ENCODE results near the gene RCAN3.
"Not testable (repeated sequence)": the region's sequence is repeated elsewhere in the genome, so short reads cannot be mapped to it uniquely, and the experiment has no call there.

The RCAN3 gene

DNA sequence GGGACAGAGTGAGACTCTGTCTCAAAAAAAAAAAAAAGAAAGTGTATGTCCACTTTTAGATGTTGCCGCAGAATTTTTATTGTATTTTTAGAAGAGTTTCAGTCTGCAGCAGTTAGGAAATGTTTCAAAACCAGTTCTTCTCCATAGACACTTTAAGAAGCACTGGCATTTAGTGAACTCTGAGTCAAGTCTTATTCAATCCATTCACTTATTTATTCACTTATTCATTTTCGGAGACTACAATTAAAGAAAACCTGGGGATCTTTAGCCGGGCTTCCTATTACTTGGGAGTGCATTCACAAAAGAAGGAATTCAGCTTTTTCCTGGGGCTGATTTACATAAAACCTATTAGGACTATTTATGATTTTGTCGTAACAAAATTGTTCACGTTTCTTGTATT lies 12.3 kb downstream of the RCAN3 start:
- DNase-seq (ENCODE audit: low read depth), result no peak

DNA sequence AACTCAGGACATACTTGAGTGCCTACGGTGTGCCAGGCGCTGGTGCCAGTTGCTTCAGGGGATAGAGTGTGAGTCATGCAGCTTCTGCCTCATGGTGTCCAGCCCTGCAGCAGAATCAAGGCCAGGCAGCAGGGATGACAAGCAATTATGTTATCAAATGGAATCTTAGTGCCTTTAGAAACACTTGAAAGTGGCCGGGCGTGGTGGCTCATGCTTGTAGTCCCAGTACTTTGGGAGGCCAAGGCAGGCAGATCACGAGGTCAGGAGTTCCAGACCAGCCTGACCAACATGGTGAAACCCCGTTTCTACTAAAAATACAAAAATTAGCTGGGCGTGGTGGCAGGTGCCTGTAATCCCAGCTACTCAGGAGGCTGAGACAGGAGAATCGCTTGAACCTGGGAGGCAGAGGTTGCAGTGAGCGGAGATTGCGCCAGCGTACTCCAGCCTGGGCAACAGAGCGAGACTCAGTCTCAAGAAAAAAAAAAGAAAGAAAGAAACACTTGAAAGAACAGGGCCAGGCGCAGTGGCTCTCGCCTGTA lies 13.1 kb downstream of the RCAN3 start:
- DNase-seq (ENCODE audit: low read depth), result not testable (repeated sequence)

DNA sequence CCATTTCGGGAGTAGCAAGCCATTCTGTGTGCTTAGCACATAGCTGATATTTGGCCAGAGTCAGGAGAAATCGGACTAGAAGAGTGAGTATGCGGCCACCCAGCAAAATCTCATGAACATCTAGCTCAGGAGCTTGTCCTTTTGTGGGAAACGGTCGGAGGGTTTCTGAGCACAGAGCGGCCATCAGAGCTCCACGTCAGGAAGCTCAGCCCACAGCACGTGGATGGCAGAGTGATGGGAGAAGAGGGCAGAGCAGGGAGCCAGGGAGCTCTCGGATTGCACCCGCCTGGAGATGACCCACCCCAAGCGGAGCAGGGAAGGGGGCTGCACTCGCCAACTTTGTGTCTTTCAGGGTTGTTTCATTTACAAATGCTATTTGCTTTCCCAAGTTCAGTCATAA lies 13.9 kb downstream of the RCAN3 start:
- DNase-seq (ENCODE audit: low read depth), result no peak

DNA sequence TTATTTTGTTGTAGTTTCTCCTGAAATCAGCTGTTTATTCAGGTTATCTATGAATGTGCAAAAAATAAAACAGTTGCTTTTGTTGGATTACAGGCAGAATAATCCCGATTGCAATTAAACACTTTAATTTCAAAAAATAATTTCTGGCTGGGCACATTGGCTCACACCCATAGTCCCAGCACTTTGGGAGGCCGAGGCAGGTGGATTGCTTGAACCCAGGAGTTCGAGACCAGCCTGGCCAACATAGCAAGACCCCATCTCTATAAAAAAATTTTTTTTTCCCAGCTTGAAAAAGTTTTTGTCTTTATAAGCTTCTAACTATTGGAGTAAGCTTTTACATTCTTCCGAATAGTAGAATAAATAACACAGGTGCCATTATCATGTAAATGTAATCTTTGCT lies 15.3 kb downstream of the RCAN3 start:
- DNase-seq (ENCODE audit: low read depth), result no peak

DNA sequence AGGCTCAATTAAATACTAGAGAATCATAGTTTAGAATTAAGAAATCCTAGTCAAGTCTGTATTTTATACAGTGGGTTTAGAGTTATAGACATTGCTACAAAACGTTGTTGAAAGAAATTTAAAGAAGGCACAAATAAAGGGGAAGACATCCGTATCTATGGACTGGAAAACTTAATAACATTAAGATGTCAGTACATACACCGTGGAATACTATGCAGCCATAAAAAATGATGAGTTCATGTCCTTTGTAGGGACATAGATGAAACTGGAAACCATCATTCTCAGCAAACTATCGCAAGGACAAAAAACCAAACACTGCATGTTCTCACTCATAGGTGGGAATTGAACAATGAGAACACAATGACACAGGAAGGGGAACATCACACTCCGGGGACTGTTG lies 17.6 kb downstream of the RCAN3 start:
- not testable (repeated sequence) for DNase-seq (ENCODE audit: low read depth)

DNA sequence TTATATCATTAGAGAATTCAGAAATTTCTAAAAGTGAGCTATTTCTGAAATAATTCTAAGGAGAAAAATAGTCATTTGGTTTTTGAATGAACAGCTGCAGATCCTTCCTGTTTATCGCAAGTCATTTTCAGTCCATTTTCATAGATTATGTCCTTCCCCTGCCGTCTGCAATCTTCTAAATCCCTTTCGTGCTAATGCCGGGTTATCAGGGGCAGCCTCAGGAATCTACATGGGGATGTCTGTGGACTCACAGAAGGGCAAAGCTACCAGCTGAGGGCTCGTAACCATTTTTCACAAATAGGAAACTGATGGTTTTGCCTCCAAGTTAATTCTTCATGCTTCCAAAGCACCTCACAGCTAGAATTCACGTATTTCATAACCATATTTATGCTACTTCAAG lies 23.0 kb downstream of the RCAN3 start:
- DNase-seq (ENCODE audit: low read depth), result no peak

DNA sequence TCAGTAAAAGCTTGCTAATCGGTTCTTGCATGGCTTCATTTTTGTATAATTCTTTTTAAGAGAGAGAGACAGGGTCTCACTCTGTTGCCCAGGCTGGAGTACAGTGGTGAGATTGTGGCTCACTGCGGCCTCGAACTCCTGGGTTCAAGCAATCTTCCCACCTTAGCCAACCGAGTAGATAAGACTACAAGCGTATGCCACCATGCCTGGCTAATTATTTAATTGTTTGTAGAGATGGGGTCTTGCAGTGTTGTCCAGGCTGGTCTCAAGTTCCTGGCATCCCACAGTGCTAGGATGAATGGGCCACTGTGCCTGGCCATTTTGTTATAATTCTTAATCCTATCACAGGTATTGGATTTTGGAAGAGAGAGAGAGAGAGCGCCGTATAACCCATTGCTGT lies 23.4 kb downstream of the RCAN3 start:
- no peak for DNase-seq (ENCODE audit: low read depth)

DNA sequence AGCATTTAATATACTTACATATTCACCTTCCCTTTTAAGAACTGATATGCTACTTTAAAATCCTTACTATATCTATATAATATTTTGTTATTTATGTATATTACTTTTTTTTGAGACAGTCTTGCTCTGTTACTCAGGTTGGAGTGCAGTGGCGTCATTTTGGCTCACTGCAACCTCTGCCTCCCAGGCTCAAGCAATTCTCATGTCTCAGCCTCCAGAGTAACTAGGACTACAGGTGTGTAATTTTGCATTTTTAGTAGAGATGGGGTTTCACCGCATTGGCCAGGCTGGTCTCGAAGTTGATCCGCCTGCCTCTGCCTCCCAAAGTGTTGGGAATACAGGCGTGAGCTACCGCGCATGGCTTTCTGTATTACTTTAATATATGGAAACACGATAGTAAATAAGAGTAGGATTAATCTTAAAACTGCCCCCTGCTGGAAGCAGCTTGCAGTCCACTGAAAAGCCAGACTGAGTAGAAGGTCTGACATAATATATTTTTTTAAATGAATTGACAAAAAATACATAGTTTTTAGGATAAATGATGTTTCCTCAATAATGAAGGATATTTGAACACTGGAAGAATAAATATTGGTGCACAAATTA lies 24.4 kb downstream of the RCAN3 start:
- no peak for DNase-seq (ENCODE audit: low read depth)

DNA sequence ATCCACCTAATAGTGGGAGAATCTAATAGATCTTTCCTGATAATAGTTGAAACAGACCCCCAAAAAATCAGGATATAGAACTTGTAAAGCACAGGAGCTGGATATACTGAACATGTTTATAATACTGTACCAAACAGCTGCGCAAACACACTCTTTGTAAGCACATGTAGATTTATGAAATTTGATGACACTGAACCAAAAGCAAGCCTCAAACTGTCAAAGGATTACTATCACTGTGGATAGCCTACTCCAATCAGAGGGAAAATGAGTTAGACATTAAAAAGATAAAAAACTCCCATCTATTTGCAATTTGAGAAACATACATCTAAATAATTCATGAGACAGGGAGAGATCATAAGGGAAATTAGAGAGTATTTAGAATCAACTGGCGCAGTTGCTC lies 26.1 kb downstream of the RCAN3 start:
- DNase-seq (ENCODE audit: low read depth), result no peak

DNA sequence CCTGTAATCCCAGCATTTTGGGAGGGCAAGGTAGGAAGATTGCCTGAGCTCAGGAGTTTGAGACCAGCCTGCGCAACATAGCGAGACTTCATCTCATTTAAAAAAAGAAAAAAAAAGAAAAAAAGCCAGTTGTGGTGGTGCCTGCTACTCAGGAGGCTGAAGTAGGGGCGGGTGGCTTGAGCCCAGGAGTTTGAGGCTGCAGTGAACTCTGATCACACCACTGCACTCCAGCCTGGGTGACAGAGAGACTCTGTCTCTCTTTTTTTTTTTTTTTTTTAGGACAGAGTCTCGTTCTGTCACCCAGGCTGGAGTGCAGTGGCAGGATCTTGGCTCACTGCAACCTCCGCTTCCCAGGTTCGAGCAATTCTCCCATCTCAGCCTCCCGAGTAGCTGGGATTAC lies 26.7 kb downstream of the RCAN3 start:
- not testable (repeated sequence) for DNase-seq (ENCODE audit: low read depth)

DNA sequence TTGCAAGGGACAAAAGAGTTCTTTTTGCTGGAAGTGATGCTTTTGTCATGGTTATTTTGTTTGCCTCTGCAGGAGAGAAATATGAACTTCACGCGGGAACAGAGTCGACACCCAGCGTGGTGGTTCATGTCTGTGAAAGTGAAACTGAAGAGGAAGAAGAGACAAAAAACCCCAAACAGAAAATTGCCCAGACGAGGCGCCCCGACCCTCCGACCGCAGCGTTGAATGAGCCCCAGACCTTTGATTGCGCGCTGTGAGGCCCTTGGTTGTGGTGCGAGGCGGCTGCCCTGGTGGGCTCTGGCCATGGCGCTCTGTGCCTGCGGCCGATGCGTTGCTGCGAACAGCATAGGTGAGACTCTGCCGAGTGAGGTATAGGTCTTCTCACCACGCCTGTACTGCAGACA lies 32.4 kb downstream of the RCAN3 start:
- peak; percentile 69 for DNase-seq (ENCODE audit: low read depth)

DNA sequence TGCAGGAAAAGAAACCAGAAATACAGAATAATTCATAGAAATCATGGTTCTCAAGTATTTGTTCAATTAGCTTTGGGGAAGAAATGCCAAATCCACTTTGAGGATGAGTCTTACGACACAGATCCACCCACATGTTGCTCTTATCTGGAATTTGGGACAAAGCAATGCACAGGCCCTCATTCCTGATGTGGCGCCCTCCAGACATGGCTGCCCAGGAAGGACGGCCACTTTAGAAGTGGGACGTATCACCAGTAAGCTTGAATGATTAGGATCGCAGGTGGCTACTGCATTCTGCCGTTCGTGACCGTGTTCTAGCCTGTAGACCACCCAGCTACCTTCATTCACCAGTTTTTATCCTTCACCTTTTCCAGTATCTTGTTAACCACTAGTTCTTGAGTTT lies 33.1 kb downstream of the RCAN3 start:
- DNase-seq (ENCODE audit: low read depth), result no peak

DNA sequence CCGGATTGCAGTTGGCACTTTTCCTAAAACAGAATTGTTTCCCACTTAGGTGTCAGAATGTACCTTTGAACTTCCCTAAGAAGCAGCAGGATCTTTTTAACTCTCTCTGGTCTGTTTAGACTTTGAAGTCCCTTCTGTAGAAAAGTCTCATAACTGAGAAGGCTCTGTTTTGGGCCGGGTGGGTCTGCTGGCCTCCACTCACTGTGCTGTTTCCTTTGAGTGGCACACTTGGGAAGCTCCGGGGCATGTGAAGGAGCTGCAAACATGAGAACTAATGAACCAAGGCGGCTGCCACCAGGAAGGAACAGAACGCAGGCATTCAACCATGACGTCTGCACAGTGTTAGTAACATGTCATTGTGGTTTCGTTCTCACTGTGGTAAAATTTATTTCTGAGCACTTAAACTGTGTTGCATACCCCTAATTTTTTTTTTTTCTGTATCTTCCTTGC lies 33.8 kb downstream of the RCAN3 start:
- peak; percentile 52 for DNase-seq (ENCODE audit: low read depth)

DNA sequence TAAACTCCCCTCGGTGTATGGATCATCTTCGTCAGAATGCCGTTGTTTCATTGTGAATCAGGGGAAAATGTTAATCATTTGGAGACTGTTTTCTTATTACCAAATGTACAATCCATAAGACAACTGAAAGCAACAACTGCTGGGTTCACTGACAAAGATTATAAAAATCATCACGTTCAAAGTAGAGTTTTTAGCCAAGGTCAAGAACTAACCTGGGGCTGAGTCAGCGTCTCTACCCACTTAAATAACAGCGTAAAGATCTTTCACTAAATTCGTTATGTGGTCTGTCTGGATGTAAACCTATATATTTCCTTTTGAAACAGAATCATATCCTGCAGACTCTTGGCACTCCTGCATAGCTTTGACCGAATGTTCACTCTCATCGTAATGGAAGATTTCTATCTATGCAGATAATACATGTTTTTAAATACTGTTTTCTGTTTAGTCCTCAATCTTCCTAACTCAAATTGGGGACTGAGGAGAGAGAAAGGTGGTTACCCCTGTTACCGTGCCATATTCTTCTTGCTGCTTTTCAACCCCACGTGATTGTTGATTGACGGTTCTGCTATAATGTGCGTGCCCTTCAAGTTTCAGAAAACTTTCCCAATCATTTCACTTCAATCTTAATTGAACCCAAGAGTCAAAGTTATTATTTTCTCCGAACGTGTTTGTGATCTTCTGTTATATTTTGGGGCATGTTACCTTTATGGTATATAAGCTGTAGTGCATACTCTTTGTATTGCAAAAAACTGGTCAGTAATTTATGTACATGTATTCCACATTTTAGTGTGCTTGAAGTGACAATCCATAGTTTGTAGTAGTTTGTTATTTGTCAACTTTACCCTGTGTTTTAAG lies 37.6 kb downstream of the RCAN3 start:
- no peak for DNase-seq (ENCODE audit: low read depth)

DNA sequence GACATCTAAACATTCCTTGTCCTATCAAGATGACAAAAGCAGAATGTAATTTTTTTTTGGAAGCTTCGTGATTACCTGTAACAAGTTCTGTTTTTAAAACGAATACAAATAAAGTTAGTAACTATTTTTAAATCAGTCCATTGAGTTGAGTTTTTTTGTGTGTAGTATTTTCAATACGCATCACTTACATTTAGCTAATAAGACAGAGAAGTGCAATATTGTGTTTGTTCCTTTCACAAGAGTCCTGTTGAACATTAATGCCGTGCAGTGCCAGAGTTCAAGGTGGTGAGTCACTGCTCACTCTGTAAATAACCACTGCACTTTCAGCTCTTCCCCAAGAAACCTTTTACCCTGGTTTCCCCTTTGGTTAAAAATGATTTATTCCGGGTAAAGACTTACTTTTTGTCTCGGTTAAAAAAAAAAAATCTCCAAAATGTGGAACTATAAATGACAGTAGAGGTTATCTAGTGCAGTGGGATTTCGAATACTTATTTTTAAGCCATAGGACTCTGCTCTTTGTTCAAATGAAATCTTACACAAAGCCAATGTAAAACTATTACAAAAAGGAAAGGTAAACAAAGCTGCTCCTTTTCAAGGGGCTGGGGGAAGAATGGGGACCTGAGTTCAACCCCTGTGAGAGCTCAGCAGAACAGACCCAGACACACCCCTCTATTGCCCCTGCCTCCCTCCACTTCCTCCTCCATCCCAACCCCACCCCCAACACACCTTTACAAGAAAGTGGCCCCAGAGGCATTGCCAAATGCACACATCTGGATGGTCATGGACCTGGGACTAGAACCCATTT lies 38.5 kb downstream of the RCAN3 start:
- DNase-seq (ENCODE audit: low read depth), result no peak

DNA sequence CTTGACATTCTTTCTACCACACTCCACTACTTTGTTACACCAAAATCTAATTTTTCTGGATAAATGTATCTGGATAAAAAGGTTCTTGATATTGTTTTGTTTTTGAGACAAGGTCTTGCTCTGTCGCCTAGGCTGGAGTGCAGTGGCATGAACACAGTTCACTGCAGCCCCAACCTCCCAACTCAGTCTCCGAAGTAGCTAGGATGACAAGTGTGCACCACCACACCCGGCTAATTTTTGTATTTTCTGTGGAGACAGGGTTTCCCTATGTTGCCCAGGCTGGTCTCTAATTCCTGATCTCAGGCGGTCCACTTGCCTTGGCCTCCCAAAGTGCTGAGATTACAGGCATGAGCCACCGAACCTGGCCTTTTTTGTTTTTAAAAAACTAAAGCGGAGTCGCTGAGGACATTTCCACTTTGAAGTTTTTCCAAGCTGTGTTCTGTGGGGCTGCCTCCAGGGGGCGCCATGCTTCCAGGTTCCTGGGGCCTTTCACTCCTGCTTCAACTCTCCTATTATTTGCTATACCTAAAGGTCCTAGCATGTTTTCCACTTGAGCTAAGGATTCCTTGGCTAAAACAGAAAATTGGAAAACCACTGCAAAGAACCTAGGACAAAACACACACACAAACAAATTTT lies 39.2 kb downstream of the RCAN3 start:
- DNase-seq (ENCODE audit: low read depth), result peak; percentile 26

DNA sequence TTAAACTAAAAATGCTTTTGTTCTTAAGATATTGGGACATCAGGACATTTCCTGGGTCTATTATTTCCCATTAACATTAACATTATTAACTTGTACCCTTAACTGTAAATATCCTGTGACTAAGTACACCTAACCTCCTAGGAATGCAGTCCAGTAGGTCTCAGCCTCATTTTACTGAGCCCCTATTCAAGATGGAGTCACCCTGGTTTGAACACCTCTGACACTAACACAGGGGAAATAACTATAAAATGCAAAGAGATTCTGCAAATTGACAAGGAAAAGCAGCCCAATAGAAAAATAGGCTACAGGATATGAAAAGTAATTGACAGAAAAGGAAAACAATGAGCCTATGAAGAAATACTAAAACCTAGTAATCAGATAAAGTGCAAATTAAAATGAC lies 41.6 kb downstream of the RCAN3 start:
- no peak for DNase-seq (ENCODE audit: low read depth)

DNA sequence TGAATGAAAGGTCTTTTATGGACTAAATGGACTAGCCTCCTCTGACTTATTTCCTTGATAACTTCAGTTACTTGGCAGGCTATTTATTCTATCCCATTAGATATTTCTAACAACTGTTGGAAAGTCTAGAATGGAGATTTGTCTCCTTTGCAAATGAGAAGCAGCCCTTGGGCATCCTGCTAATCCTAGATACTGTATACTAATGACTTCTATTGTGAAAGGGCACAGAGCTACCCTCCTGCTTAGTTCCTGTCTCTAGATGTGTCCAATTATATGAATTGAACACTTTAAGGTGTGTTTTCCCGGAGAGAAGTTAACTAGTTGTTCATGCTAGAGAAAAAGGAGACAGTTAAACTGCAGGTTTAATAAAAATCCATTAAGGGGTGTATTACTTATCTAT lies 43.0 kb downstream of the RCAN3 start:
- no peak for DNase-seq (ENCODE audit: low read depth)

DNA sequence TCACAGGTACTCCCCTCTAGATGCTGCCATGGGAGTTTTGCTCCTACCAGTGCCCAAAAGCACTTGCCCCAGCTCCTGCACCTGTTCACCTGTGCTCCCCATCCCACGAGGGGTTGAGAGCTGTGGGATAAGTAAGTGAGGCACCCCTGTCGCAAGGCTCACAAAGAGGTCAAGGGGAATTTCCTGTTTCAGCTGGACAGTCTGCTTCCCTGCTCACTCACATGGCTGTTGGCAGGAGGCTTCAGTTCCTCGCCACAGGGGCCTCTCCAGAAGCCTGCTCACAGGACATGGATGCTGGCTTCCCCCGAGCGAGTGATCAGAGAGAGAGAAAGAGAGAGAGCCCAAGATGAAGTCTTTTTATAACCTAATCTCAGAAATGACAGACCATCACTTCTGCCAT lies 44.6 kb downstream of the RCAN3 start:
- DNase-seq (ENCODE audit: low read depth), result no peak

DNA sequence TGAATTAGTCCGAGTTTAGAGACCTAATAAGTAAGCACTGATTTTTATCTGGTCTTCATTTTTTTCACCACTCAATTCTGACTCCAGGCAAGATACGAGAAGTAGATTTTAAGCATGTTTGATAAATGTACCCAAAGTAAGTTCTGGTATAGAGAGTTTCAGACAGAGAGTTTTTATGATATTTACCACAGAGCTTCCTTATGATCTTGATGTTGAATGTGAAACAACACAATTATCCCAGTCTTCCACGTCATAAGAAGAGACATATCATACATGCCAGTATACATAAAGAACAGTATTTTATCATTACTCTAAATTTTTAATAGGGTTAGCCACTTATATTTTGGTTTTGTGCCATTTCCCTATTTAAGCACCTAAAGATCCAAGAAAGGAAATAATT lies 45.4 kb downstream of the RCAN3 start:
- DNase-seq (ENCODE audit: low read depth), result no peak

DNA sequence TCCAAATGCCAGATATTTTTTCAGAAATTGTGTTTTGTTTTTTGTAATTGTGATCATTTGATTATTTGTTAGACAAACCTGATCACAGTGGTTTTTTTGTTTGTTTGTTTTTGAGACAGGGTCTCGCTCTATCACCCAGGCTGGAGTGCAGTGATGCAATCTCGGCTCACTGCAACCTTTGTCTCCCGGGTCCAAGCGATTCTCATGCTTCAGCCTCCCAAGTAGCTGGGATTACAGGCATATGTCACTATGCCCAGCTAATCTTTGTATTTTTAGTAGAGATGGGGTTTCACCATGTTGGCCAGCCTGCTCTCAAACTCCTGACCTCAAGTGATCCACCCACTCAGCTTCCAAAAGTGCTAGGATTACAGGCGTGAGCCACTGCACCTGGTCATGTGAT lies 46.6 kb downstream of the RCAN3 start:
- not testable (repeated sequence) for DNase-seq (ENCODE audit: low read depth)

DNA sequence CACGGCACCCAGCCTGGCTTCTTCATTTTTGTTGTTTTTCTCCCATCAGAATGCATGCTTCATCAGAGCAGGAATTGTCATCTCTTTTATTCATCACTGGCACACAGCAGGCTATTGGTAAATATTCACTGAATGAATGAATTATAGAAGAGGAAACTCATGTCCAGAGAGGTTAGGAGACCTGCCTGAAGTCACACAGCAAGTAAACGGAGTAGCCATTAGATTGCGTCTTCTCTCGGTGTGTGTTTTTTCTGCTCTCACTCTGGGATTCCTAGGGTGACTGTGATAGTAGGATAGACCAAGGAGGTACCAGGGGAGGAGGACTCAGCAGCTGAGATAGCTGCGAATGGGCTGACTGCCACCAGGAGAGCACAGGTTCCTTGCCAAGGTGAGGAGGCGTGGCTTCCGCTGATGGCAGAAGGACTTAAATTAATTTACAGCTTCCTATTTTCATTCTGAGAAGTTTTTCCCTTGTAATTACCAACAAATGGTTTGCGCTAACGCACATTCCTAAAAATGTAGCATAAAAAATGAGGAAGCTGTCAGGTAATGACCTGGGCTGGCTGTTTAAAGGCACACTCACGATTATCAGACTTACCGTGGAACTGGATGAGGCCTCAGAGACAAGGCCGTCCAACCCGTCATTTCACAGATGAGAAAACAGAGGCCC lies 48.8 kb downstream of the RCAN3 start:
- no peak for DNase-seq (ENCODE audit: low read depth)
